ENCODE results near the gene PLBD2. TPM values are rescaled to one million over a fixed set of nuclear protein-coding genes. Genes with fewer than 3 reads are reported as not detected.

The PLBD2 gene
- total and polyA plus RNA-seq, 9 of the 15 experiments (the other 6 are each of a cell fraction or from before 2014, with no cell fraction given): 2.4 to 37.4 (median 6.0) TPM

DNA sequence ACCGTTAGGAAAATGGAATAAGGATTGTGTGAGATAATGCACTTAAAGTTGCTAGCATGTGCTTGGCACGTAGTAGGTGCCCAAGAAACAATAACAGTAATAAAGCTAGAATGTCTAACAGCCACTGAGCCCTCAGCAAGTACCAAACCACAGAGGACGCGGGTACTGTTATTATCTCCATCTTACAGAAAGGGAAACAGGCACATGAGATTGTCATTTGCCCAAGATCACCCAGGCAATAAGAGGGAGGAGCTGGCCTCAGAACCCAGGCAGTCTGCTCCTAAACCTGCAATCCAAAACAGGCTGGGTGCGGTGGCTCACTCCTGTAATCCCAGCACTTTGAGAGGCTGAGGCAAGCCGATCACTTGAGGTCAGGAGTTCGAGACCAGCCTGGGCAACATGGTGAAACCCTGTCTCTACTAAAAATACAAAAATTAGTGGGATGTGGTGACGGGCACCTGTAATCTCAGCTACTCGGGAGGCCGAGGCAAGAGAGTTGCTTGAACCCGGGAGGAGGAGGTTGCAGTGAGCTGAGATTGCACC lies 50.4 kb downstream of the PLBD2 start:
- no peaks in the 10 kb centered on the region for H3K79me2 ChIP-seq (ENCODE audit: control insufficient read depth, insufficient read depth, low read length)

DNA sequence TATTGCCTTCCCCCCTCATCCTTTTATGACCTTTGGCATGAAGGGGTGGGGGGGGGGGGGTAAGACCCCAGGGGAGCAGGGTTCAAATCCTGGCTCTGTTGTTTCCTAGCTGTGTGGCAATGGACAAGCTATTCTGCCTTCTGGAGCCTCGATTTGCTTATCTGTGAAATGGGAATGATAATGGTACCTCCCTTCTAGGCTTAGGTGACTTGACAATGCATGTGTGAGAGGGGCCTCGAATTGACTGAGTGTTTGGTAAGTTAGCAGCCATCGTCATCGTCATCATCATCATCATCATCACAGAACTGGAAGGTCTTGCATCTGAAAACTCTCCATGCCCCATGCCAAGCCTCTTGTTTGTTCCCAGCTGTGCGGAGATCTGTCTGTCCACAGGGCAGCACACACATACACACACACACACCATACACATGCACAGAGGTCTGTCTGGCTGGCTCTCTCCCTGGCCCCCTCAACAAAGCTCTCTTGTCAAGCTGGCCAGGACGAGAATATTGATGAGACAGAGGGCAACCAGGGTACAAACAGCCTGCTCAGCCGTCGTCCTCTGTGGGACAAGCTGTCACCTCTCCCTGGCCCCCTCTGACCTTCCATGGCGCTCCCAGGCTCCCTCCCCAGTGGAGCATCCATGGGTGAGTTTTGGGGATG lies 51.2 kb downstream of the PLBD2 start:
- CTCF ChIA-PET (ENCODE audit: low intra/inter-chr PET ratio): no interaction called here
- H2AFZ ChIP-seq (ENCODE audit: low read depth, low read length): no peak overlapping the region

More for the DNA sequence above, 50.4 kb downstream of the PLBD2 start:
- Histone ChIP-seq H3K9me1 (ENCODE audit: control insufficient read depth, insufficient read depth, low read length) (no peaks in the 10 kb centered on the region), H3K27me3 (ENCODE audit: control insufficient read depth in 2 of 2, insufficient read depth in 2 of 2, low read length in 2 of 2) (no peaks in the 10 kb centered on the region), H3K36me3 (ENCODE audit: control insufficient read depth, insufficient read depth, low read length) (no peaks in the 10 kb centered on the region), H3K4me1 (replicated peaks in 1 of 2; ENCODE audit: control insufficient read depth in 2 of 2, insufficient read depth in 2 of 2, low read length in 2 of 2) (peaks cover 10% of the 10 kb centered on the region in 2 experiments; a peak in 4 of 5 replicates), H2AFZ (ENCODE audit: low read depth, low read length) (0 out of 2 replicates have a peak overlapping the region, but pooled peaks have one; percentile 36), H3K9ac (ENCODE audit: insufficient read depth in 1 of 2, low read depth in 2 of 2, low read length in 2 of 2) (no peak overlapping the region), H4K20me1 (replicated peaks; ENCODE audit: control insufficient read depth, insufficient read depth, low read length) (no peaks in the 10 kb centered on the region), H3K9me3 (replicated peaks; ENCODE audit: control insufficient read depth, insufficient read depth, low read depth, low read length) (no peaks in the 10 kb centered on the region), H3K27ac (ENCODE audit: extremely low read depth, low read depth, low read length) (no peak overlapping the region; the same call in 2 of the 3 replicates), H3K4me2 (ENCODE audit: insufficient read depth, low read length) (no peak overlapping the region), H3K4me3 (no peak overlapping the region)
- peak; percentile 87 for TF ChIP-seq ZKSCAN1 (IDR thresholded peaks at IDR 0.05; ENCODE audit: low read depth, low read length)
- no peak for TF ChIP-seq SRSF1 (IDR thresholded peaks at IDR 0.05; ENCODE audit: low read depth, low read length)
- intact Hi-C loops (cut with micrococcal nuclease): no loop called here
- no peak for ATAC-seq
- POLR2A ChIA-PET: interaction anchor here (1.3 kb wide), 1 partner anchor 13 kb away, joined by 4 read pairs; the partner anchor contains the start of gene SDSL
- CTCF ChIA-PET (ENCODE audit: low intra/inter-chr PET ratio): no interaction called here
- no peak for DNase-seq (ENCODE audit: extremely low read depth in 1 of 4, low spot score in 3 of 4)
- WGBS (ENCODE audit: insufficient coverage, low coverage, missing lambda C conversion rate): 68% methylated on average over 11 of the region's 11 CpGs
- no peak for FAIRE-seq
- in situ Hi-C loops (cut with MboI): loop anchor here (25.0 kb wide), 1 partner anchor 222 kb away; the partner anchor contains the start of genes DDX54 and RITA1
- no TSS peak for BruUV-seq (replicated peaks)

More for the DNA sequence above, 51.2 kb downstream of the PLBD2 start:
- H3K9me3 ChIP-seq (replicated peaks; ENCODE audit: control insufficient read depth, insufficient read depth, low read depth, low read length): no peaks in the 10 kb centered on the region
- no TSS peak for BruUV-seq (replicated peaks)
- H3K36me3 ChIP-seq (ENCODE audit: control insufficient read depth, insufficient read depth, low read length): no peaks in the 10 kb centered on the region
- H3K79me2 ChIP-seq (ENCODE audit: control insufficient read depth, insufficient read depth, low read length): no peaks in the 10 kb centered on the region
- no peaks in the 10 kb centered on the region for H4K20me1 ChIP-seq (replicated peaks; ENCODE audit: control insufficient read depth, insufficient read depth, low read length)
- no peak overlapping the region for H3K4me3 ChIP-seq
- peak; percentile 75 for TF ChIP-seq ADNP (tag; IDR thresholded peaks at IDR 0.05)
- TF ChIP-seq MAX (CRISPR knock-in tag; IDR thresholded peaks at IDR 0.05): no peak
- TF ChIP-seq PHF20 (IDR thresholded peaks at IDR 0.05; ENCODE audit: partially characterized antibody): peak; percentile 25
- 0 out of 4 replicates have a peak, but pooled peaks of 1 of the 2 experiments have one; percentile 18 for TF ChIP-seq KDM1A (IDR thresholded peaks at IDR 0.05)
- TF ChIP-seq BCOR (IDR thresholded peaks at IDR 0.05): peak; percentile 76
- TF ChIP-seq, protein P1, sequence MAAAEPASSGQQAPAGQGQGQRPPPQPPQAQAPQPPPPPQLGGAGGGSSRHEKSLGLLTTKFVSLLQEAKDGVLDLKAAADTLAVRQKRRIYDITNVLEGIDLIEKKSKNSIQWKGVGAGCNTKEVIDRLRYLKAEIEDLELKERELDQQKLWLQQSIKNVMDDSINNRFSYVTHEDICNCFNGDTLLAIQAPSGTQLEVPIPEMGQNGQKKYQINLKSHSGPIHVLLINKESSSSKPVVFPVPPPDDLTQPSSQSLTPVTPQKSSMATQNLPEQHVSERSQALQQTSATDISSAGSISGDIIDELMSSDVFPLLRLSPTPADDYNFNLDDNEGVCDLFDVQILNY (CRISPR knock-in tag; IDR thresholded peaks at IDR 0.05): no peak
- TF ChIP-seq RBM25 (IDR thresholded peaks at IDR 0.05; ENCODE audit: low read depth, low read length, severe bottlenecking): peak; percentile 91
- no peaks in the 10 kb centered on the region for H3K27me3 ChIP-seq (ENCODE audit: control insufficient read depth in 2 of 2, insufficient read depth in 2 of 2, low read length in 2 of 2)
- H3K4me2 ChIP-seq (ENCODE audit: insufficient read depth, low read length): no peak overlapping the region
- no peak for ATAC-seq
- POLR2A ChIA-PET: no interaction called here
- peaks cover 5 to 7% of the 10 kb centered on the region in 2 experiments; a peak in 3 of 5 replicates for H3K4me1 ChIP-seq (replicated peaks in 1 of 2; ENCODE audit: control insufficient read depth in 2 of 2, insufficient read depth in 2 of 2, low read length in 2 of 2)
- no peak overlapping the region for H3K27ac ChIP-seq (ENCODE audit: extremely low read depth, low read depth, low read length)
- WGBS (ENCODE audit: insufficient coverage, low coverage, missing lambda C conversion rate): 37% methylated on average over 9 of the region's 9 CpGs
- H3K9ac ChIP-seq (ENCODE audit: insufficient read depth in 1 of 2, low read depth in 2 of 2, low read length in 2 of 2): no peak overlapping the region
- intact Hi-C loops (cut with micrococcal nuclease) (no loop called here), in situ Hi-C loops (cut with MboI) (loop anchor here (25.0 kb wide), 1 partner anchor 222 kb away; the partner anchor contains the start of genes DDX54 and RITA1)
- H3K9me1 ChIP-seq (ENCODE audit: control insufficient read depth, insufficient read depth, low read length): no peaks in the 10 kb centered on the region
- no peak for DNase-seq (ENCODE audit: extremely low read depth in 1 of 4, low spot score in 3 of 4)
- FAIRE-seq: no peak

All from K562 (cell line).